Urinary bladder (tissue), 4 donors: ENCODE data around the gene R3HDM2. TPM values are rescaled to one million over a fixed set of nuclear protein-coding genes. Genes with fewer than 3 reads are reported as not detected.
A peak's percentile ranks its signal among the peaks of the same experiment; 100 is the strongest.
"Not testable (repeated sequence)": the region's sequence is repeated elsewhere in the genome, so short reads cannot be mapped to it uniquely, and the experiment has no call there.

ENCODE experiments used
- DNase-seq: peaks from one replicate; pipeline ENCODE4 v3.0.0-alpha.2; 2015; ENCODE audit errors: extremely low spot score
- H3K27ac ChIP-seq: one replicate; pipeline ENCODE4 v1.5.1; 2013; ENCODE audit warnings: low read depth, mild to moderate bottlenecking, moderate library complexity
- H3K36me3 ChIP-seq: one replicate; pipeline ENCODE4 v1.6.1; 2013; ENCODE audit warnings: mild to moderate bottlenecking, moderate library complexity; ENCODE audit not compliant: insufficient read depth
- H3K4me1 ChIP-seq: one replicate; pipeline ENCODE4 v1.6.1; 2013; ENCODE audit warnings: mild to moderate bottlenecking, moderate library complexity; ENCODE audit not compliant: insufficient read depth
- H3K4me3 ChIP-seq: one replicate; pipeline ENCODE4 v1.5.1; 2013; ENCODE audit warnings: low read depth, low read length
- WGBS: extraction: QIAGEN DNeasy Blood & Tissue Kit; methylation state at CpG from one replicate; pipeline ENCODE4 v1.1.7; 2013; 5-methylcytosine and 5-hydroxymethylcytosine counted together
- polyA plus RNA-seq: library from polyadenylated mRNA; stranded (reverse); fragments of 200-250 nt; gene quantifications from one replicate; pipeline ENCODE4 v1.2.3, GENCODE V29; 2013
- total RNA-seq: library from RNA; depleted of rRNA; stranded (reverse); fragments of >200 nt; gene quantifications from one replicate; pipeline ENCODE4 v1.2.3, GENCODE V29; 2014
- donor health status: healthy with polysubstance abuse.
- donor health status: healthy.

R3HDM2 gene
- total and polyA plus RNA-seq, 2 donors = 28.0 to 37.0 TPM

GRCh38 chr12:57435293-57435692 lies 4.5 kb upstream of the R3HDM2 start:
- Histone ChIP-seq H3K4me1 (no peaks in the 10 kb centered on the region), H3K4me3 (no peak overlapping the region), H3K27ac (no peak overlapping the region), H3K36me3 (no peaks in the 10 kb centered on the region)
- 60% methylated on average over 4 of the region's 4 CpGs for WGBS
- no peak for DNase-seq

DNA sequence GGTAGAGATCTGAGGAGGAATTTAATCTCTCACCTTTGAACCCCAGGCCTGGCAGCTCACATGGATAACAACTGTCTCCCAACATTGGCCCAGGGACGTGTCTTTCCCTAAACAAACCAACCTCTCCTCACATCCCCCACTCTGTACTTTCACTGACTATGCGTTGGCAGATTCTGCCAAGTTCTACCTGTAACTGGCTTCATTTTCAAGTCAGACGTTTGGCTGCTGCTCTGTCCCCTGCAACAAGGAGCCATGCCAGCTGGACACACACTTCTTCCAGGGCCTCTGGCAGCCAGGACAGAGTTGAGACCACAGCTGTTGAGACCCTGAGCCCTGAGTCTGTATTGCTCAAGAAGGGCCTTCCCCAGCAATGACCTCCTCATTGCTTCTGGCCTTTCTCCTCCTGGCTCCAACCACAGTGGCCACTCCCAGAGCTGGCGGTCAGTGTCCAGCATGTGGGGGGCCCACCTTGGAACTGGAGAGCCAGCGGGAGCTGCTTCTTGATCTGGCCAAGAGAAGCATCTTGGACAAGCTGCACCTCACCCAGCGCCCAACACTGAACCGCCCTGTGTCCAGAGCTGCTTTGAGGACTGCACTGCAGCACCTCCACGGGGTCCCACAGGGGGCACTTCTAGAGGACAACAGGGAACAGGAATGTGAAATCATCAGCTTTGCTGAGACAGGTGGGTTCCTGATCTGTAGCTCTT lies 3.8 kb upstream of the R3HDM2 start, which contains the start of gene INHBC:
Gene INHBC, plus strand, starts transcription at position 268 of the 707 bp plus-strand sequence. Its CDS starts 103 bp downstream, at position 371.
- H3K27ac ChIP-seq = no peak within 1 kb of the TSS
- no peak within 1 kb of the TSS for H3K4me3 ChIP-seq
- H3K36me3 ChIP-seq = no peaks in the 10 kb centered on the region
- DNase-seq = no peak
- 66% methylated on average over 8 of the region's 8 CpGs for WGBS
- no peaks in the 10 kb centered on the region for H3K4me1 ChIP-seq

DNA sequence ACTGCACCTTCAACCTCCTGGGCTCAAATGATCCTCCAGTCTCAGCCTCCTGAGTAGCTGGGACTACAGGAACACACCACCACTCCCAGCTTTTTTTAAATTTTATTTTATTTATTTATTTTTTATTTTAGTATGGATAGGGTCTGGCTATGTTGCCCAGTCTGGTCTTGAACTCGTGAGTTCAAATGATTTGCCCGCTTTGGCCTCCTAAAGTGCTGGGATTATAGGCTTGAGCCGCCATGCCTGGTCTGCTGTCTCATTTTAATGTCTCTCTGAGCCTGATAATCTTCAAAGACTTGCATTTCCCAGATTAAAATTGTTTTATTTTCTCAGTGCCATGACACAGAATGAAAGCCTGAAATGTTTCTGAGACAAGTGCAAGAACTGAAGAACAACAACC lies 2.5 kb upstream of the R3HDM2 start:
- 70% methylated on average over 3 of the region's 3 CpGs for WGBS
- H3K4me3 ChIP-seq = no peak overlapping the region
- DNase-seq = no peak
- no peaks in the 10 kb centered on the region for H3K36me3 ChIP-seq
- H3K27ac ChIP-seq = no peak overlapping the region
- H3K4me1 ChIP-seq = no peaks in the 10 kb centered on the region

- Histone ChIP-seq H3K27ac (no peak overlapping the region), H3K4me1 (no peaks in the 10 kb centered on the region), H3K36me3 (no peaks in the 10 kb centered on the region), H3K4me3 (no peak overlapping the region)
- DNase-seq = no peak
- WGBS = 89% methylated on average over 11 of the region's 11 CpGs
Measured at GRCh38 chr12:57431654-57432188, 878 bp upstream of the R3HDM2 start.

DNA sequence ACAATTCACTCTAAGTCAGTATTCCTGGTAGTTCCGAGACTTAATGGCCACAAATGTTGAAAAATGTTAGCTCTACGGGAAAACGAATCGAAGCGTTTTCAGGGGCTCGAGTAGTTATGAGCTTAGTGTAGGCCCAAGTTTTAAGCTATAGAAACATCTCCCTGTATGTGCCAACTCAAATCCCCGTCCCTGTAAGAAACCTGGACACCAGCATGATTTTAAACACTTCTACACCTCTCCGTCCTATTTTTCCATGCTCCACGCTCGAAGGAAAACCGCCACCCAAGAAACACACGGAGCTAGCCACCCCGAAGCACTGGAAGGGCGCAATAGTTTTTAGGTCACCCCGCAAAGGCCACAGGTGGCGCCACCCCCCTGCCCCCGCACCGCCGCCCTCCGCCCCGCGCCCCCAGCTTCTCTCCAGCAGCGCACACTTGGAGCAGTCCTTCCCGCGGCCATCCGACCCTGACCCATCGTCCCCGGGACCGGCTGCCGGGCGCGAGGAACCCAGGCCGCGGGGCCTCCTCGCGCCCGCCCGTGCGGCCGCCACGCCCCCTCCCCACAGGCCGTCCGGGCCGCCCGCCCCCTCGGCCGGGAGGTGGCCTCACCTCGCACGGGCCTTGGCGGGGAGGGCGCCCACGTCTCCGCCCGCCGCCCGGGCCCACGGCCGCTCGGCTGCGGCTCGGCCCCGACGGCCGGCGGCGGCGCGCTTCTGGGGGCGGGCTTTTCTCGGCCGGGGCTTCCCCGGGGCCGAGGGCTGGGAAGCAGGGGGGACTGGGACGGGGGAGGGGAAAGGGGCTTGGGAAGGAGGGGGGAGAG lies 522 bp downstream of the R3HDM2 start:
- no peak for DNase-seq
- no peaks in the 10 kb centered on the region for H3K4me1 ChIP-seq
- peak overlapping the region; percentile 93 for H3K4me3 ChIP-seq
- WGBS = under 1% methylated on average over 74 of the region's 74 CpGs
- no peaks in the 10 kb centered on the region for H3K36me3 ChIP-seq
- peak overlapping the region; percentile 93 for H3K27ac ChIP-seq

GRCh38 chr12:57429473-57430111 lies 1.3 kb downstream of the R3HDM2 start:
- 36% methylated on average over 9 of the region's 9 CpGs for WGBS
- no peaks in the 10 kb centered on the region for H3K4me1 ChIP-seq

DNA sequence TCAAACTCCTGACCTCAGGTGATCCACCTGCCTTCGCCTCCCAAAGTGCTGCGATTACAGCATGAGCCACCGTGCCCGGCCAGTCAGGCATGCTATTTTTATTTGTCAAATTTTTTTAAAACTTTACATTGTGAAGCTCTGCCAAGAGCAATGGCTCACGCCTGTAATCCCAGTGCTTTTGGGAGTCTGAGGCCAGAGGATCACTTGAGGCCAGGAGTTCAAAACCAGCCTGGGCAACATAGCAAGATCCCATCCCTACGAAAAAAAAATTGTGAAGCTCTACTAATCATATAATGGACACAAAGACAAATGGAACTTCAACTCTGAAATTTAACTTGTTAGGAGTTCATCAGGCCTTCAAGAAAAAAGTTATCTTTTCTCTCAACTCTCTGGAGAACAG lies 1.9 kb downstream of the R3HDM2 start:
- DNase-seq = no peak
- 79% methylated on average over 6 of the region's 6 CpGs for WGBS
- H3K36me3 ChIP-seq = peaks cover 2% of the 10 kb centered on the region
- no peak overlapping the region for H3K4me3 ChIP-seq
- no peak overlapping the region for H3K27ac ChIP-seq
- no peaks in the 10 kb centered on the region for H3K4me1 ChIP-seq

More at GRCh38 chr12:57429473-57430111, 1.3 kb downstream of the R3HDM2 start:
- Histone ChIP-seq H3K36me3 (peaks cover 1% of the 10 kb centered on the region), H3K27ac (no peak overlapping the region), H3K4me3 (peak overlapping the region; percentile 93)
- peak; percentile 15 for DNase-seq

- H3K36me3 ChIP-seq, DNase-seq, H3K4me1 ChIP-seq, H3K4me3 ChIP-seq, H3K27ac ChIP-seq: not testable (repeated sequence)
- WGBS = 96% methylated on average over 10 of the region's 10 CpGs
Measured at GRCh38 chr12:57426948-57427347, 3.9 kb downstream of the R3HDM2 start.

GRCh38 chr12:57420482-57420881 lies 10.4 kb downstream of the R3HDM2 start:
- DNase-seq = no peak
- H3K4me3 ChIP-seq = no peak overlapping the region
- no peak overlapping the region for H3K27ac ChIP-seq
- H3K36me3 ChIP-seq = peaks cover 2% of the 10 kb centered on the region
- H3K4me1 ChIP-seq = no peaks in the 10 kb centered on the region
- WGBS = 96% methylated on average over 5 of the region's 5 CpGs

DNA sequence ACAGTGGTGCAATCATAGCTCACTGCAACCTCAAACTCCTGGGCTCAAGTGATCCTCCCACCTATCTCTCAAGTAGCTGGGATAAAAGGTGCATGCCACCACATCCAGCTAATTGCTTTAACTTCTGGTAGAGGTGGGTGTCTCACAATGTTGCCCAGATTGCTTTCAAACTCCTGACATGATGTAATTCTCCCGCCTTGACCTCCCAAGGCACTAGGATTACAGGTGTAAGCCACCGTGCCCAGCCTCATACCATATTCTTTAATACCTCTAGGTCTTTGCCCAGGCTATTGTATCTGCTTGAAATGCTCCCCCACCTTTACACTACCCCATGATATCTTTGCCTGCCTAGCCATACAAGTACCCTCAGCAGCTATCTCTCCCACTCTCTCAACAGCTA lies 11.3 kb downstream of the R3HDM2 start:
- H3K36me3 ChIP-seq = no peaks in the 10 kb centered on the region
- no peak overlapping the region for H3K4me3 ChIP-seq
- H3K4me1 ChIP-seq = no peaks in the 10 kb centered on the region
- WGBS = 95% methylated on average over 2 of the region's 2 CpGs
- DNase-seq = no peak
- H3K27ac ChIP-seq = no peak overlapping the region

DNA sequence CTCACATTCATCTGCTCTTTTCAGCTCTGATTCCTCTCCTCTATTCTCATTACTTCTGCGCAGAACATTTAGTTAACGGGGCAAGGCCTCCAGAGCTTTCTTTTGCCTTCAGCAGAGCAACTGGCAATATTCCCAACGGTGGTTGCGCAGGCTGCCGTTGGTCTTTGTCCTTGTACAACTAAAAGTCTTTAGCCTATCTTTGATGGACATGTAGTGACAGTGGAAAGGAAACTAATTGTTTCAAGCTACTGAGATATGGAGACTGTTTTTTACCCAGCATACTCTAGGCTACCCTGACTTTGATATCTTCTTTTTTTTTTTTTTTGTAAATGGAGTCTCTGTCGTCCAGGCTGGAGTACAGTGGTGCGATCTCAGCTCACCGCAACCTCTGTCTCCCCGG lies 12.6 kb downstream of the R3HDM2 start:
- Histone ChIP-seq H3K4me1 (no peaks in the 10 kb centered on the region), H3K4me3 (no peak overlapping the region), H3K36me3 (no peaks in the 10 kb centered on the region), H3K27ac (no peak overlapping the region)
- no peak for DNase-seq
- WGBS = 92% methylated on average over 9 of the region's 9 CpGs

- no peak for DNase-seq
- H3K4me3 ChIP-seq = no peak overlapping the region
- WGBS = 90% methylated on average over 8 of the region's 8 CpGs
- no peak overlapping the region for H3K27ac ChIP-seq
- H3K4me1 ChIP-seq = no peaks in the 10 kb centered on the region
- no peaks in the 10 kb centered on the region for H3K36me3 ChIP-seq
Measured at GRCh38 chr12:57416039-57416996, 14.5 kb downstream of the R3HDM2 start.

DNA sequence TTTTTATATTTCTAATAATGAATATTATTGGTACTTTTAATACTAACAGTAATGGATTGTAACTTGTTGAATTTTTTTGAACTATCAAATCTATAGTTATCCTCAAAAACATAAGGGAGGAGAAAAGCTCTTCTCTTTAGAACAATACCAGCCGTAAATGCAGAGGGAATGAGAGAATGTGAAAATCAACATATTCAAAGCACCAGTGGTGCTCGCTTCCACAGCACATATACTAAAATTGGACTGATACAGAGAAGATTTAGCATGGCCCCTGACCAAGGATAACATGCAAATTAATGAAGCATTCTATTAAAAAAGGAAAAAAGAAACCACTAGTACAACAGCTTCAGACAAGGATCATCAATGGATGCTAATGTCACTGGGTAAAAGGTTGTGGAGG lies 15.8 kb downstream of the R3HDM2 start:
- H3K4me1 ChIP-seq = no peaks in the 10 kb centered on the region
- H3K36me3 ChIP-seq = no peaks in the 10 kb centered on the region
- no peak for DNase-seq
- no peak overlapping the region for H3K27ac ChIP-seq
- 90% methylated on average over 2 of the region's 2 CpGs for WGBS
- H3K4me3 ChIP-seq = no peak overlapping the region
